Hindlimb muscle (tissue), 1 donor: Measurements from ENCODE around the gene CACNG1. TPM values are rescaled to one million over a fixed set of nuclear protein-coding genes. Genes with fewer than 3 reads are reported as not detected.

ENCODE experiments used
- DNase-seq: peaks from one replicate; pipeline ENCODE4 v3.0.0-alpha.2; 2013
- polyA plus RNA-seq: library from polyadenylated mRNA; unstranded; fragments of 120-200 nt; gene quantifications from one replicate; pipeline ENCODE4 v1.2.1, GENCODE V29; 2013; ENCODE audit not compliant: insufficient read length

Gene CACNG1
- polyA plus RNA-seq, 1 donor, result 340 TPM

DNA sequence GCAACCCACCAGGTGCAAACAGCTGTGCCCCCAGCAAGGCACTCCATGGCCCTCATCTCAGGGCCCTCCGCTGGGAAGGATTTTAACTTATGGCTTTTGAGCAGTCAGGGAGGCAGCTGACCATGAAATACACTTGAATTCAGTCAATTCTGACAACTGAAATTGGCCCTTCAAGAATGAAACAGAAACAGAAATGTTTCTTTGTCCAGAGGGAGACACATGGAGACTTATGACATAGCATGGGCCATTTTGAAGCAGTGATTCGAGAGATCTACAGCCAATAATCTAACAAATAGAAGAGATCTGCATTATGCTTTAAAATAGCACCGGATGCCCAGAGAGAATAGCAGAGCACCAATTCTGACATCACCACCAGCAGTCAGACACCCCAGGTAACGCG is 7.5 kb downstream of the CACNG1 start:
- no peak for DNase-seq

DNA sequence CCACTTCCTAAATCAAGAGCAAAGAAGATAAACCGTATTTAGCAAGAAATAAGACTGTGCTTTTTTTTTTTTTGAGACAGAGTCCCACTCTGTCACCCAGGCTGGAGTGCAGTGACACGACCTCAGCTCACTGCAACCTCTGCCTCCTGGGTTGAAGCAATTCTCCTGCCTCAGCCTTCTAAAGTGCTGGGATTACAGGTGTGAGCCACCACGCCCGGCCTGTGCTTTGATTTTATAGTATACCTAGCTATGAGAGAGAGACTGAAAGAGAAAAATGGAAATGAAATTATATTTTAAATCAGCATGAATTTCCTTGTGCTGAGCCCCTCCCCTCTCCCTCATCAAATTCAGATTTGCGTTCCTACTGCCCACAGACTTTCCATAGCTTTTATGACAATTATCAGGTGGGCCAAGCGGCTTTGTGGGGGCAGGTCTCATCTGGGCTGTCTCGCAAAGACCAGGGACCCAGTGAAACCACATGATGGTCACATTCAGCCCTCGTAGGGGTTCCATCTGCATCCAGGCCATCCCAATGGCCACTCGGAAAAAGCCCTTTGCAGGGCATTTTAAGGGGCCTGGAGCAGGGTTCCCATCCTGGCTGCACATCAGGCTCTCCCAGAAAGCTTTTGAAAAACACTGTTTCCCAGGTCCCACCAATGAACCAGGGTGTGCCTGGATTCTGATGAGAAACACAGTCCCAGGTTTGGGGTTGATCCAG is 8.5 kb downstream of the CACNG1 start:
- DNase-seq, result no peak

DNA sequence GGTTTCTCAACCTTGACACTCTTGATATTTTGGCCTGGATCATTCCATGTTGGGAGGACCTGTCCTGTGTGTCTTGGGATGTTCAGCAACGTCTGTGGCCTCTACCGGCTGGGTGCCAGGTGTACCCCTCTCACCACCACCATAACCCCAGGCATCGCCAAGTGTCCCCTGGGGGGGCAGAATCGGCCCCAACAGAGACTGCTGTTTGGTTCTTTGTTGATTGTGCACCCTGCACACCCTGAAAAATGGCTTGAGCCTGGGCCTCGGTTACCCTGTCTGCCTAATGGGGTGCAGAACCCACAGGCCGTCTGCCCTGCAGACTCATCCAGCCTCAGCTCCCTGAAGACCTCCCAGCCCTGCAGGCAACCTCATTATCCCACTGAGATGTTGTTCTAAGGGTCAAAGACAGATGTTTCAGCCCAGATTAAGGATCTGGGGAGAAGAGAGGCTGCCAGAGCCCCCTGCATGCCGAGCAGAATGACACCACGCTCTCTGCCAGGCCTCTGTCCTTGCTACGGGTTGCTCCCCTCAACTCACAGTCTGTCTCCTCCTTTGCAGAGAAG is 9.2 kb downstream of the CACNG1 start:
- DNase-seq, result no peak

- DNase-seq, result no peak
Observed at GRCh38 chr17:67054011-67054591, 9.7 kb downstream of the CACNG1 start.

- DNase-seq, result no peak
Observed at GRCh38 chr17:67054608-67055007, 10.3 kb downstream of the CACNG1 start.

DNA sequence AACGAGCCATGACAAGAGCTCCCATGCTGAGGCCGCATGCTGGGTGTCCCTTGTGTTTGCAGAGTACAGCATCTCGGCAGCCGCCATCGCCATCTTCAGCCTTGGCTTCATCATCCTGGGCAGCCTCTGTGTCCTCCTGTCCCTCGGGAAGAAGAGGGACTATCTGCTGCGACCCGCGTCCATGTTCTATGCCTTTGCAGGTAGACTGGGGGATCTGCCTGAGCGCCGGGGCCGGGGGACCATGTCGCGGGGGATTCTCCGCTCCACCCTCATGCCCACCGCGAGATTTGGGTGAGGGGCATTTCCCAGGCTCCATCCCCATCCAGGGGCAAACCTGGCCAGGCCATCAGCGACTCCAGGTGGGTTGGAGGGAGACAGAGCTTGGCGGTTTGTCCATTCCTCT is 10.7 kb downstream of the CACNG1 start:
- no peak for DNase-seq

- DNase-seq, result no peak
Observed at GRCh38 chr17:67055811-67056745, 11.7 kb downstream of the CACNG1 start.

DNA sequence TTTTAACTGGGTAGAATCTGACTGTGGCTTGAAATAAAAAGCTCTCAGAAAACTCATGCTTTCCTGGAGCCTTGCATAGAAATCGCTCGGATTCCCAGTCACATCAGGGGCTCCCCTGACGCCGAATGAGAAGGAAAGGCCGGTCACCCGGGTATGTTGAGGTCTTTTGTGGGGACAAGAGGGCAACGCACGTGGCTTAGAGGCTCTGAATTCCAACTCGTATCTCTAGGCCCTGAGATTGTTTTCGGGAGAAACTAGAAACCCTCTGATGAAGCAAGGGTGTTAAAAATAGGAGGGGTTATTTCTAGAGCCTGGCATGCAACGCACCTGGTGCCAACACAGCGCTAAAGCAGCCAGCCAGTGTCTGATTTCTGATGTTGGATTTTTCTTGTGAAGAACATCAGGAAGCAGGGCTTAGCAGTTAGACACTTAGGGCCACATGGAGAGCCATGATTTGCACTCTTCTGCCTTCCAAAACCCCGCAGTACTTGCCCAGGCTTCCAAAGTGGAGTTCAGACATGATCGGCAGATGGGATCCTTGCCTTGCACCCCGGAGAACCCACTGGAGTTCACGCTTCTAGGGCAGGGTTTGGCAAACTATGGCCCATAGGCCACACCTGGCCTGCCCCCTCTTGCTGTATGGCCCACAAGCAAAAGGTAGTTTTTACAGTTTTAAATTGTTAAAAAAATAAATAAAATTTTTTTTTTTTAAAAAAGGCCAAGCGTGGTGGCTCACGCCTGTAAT is 12.6 kb downstream of the CACNG1 start:
- no peak for DNase-seq

DNA sequence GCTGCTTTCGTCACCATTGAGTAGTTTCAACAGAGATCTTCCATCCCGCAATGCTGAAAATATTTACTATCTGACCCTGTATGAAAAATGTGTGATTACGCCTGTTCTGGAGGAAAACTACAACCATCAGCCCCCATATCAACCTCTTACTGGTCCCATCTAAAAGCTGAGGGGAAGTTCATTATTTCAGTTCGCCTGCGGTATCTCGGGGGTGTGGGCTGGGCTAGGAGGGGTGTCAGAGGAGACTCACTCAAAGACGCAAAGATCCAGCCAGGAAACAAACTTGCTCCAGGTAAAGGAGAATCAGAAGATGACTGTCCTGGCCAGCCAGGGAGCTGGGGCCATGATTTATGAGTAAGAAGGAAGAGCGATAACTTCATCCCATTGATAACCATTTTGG is 13.7 kb downstream of the CACNG1 start:
- no peak for DNase-seq

DNA sequence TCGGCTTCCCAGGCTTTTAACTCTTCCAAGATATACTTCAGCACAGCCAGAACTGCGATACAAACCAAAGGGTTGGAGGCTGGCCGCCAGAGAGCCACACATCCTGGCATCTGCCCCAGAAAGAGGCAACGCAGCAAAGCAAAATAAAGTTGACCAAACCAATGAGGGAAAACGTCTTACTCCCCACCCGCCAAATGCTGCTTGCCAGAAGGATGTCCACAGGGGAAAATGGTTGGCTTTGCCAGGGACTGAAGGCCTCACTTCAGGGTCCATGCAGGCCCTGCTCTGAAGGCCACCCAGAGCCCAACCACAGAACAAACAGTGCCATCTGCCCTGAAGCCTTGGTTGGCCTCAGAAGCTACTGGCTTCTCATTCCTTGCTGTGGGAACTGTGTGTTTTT is 15.0 kb downstream of the CACNG1 start:
- DNase-seq, result no peak

DNA sequence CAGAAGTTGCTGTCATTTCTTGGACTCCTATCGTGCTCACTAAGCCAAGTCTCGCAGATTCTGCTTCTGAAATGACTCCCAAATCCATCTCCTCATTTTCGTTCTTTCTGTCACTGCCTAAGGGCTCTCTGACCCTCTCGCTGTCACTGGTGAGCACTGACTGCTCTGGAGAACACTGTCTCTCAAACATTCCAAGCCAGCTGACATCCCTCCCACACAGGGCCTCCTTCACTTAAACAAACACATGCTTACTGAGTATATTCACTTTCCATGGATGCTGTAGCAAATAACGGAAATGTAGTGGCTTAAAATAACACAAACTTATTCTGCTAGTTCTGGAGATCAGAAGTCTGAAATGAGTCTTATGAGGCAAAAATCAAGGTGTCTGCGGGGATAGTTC is 18.8 kb downstream of the CACNG1 start:
- no peak for DNase-seq

DNA sequence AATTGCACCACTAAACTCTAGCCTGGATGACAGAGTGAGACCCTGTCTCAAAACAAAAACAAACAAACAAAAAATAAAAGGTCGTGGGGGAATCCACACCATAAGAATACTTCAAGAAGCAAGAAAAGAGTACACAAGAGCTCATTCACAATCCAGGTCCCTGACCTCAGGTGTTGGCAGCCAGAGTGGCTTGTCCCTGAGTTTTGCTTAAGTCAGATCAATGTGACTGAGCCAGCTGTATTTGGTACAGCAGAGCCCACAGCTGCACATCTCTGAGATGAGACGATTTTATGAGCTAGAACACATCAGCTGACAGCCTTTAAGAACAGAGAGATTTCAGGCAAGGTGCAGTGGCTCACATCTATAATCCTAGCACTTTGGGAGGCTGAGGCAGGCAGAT is 22.4 kb downstream of the CACNG1 start:
- no peak for DNase-seq

GRCh38 chr17:67067571-67068482 is 23.5 kb downstream of the CACNG1 start:
- DNase-seq, result no peak

GRCh38 chr17:67068999-67069398 is 24.6 kb downstream of the CACNG1 start:
- DNase-seq, result no peak

DNA sequence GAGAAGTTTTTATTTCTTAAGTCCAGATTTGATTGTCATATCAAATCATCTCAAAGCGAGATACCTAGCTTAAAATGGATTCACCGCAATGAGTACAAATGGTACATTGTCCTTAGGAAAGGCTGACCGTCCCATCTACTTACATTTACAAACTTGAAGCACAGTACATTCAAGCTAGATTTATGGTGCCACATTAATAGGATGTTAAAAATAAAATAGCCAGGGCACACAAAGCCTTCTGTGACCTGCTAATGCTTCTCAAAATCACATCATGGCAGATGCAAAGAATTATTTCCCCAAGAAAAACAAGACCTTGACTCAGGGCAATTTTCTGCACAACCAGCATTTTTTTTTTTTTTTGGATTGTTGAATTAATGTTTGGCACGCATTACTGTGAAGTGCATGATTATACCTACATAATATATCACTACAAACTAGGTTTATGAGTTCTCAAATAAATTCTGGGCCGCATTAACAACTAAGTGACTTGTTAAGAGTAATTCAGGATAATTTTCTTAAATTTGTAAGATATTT is 25.3 kb downstream of the CACNG1 start:
- no peak for DNase-seq

DNA sequence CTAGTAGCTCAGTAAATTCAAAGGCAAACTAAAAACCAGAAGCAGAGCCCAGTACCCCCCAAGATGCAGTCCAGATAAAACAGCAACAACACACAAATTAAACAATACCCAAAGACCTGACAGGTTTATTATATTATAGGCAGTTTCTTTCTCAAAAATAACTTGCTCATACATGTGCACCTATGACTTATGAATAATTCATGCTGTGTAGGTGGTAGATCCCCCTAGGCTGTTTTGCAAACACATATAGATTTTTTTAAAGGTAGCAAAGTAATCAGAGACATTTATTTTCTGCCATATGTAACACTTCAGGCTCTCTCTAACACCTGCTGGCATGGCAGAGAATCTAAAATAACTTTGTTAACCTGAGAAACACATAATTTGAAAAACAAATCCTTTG is 27.2 kb downstream of the CACNG1 start:
- no peak for DNase-seq

GRCh38 chr17:67072885-67073284 is 28.5 kb downstream of the CACNG1 start:
- no peak for DNase-seq

- DNase-seq, result no peak
Observed at GRCh38 chr17:67074781-67075180, 30.4 kb downstream of the CACNG1 start.

- DNase-seq, result no peak
Observed at GRCh38 chr17:67076290-67076689, 31.9 kb downstream of the CACNG1 start.

GRCh38 chr17:67078292-67078691 is 33.9 kb downstream of the CACNG1 start:
- DNase-seq, result no peak

- DNase-seq, result no peak
Observed at GRCh38 chr17:67079491-67079890, 35.1 kb downstream of the CACNG1 start.
